GM19328 (cell line): ENCODE measurements around the gene RFTN1.
A peak's percentile ranks its signal among the peaks of the same experiment; 100 is the strongest.

Experiments used
- ATAC-seq: cut with Tn5 transposase; IDR thresholded peaks from one replicate; pipeline ENCODE4 v1.9.1; 2021; ENCODE audit warnings: mild to moderate bottlenecking, moderate library complexity; ENCODE audit not compliant: unreplicated experiment

Gene RFTN1

GRCh38 chr3:16364963-16365362, 148.5 kb downstream of the RFTN1 start:
- ATAC-seq, result no peak

GRCh38 chr3:16364323-16364722, 149.2 kb downstream of the RFTN1 start:
- ATAC-seq, result no peak

- no peak for ATAC-seq
These were observed 149.9 kb downstream of the RFTN1 start for GRCh38 chr3:16363636-16364035.

- ATAC-seq, result no peak
These were observed 150.7 kb downstream of the RFTN1 start for GRCh38 chr3:16362770-16363169.

- ATAC-seq, result no peak
These were observed 152.4 kb downstream of the RFTN1 start for GRCh38 chr3:16361087-16361486.

- ATAC-seq, result no peak
These were observed 154.2 kb downstream of the RFTN1 start for GRCh38 chr3:16359331-16359730.

GRCh38 chr3:16358336-16358735, 155.2 kb downstream of the RFTN1 start:
- no peak for ATAC-seq

- ATAC-seq, result no peak
These were observed 156.0 kb downstream of the RFTN1 start for GRCh38 chr3:16357186-16358121.

- ATAC-seq, result no peak
These were observed 157.7 kb downstream of the RFTN1 start for GRCh38 chr3:16355828-16356227.

GRCh38 chr3:16354291-16354690, 159.2 kb downstream of the RFTN1 start:
- no peak for ATAC-seq

GRCh38 chr3:16352428-16352827, 161.1 kb downstream of the RFTN1 start:
- no peak for ATAC-seq

GRCh38 chr3:16350597-16351318, 162.7 kb downstream of the RFTN1 start:
- no peak for ATAC-seq

GRCh38 chr3:16349986-16350596, 163.4 kb downstream of the RFTN1 start:
- ATAC-seq, result no peak

- ATAC-seq, result no peak
These were observed 166.0 kb downstream of the RFTN1 start for GRCh38 chr3:16347548-16347947.

GRCh38 chr3:16346413-16347081, 167.0 kb downstream of the RFTN1 start:
- no peak for ATAC-seq

- ATAC-seq, result no peak
These were observed 170.4 kb downstream of the RFTN1 start for GRCh38 chr3:16343101-16343500.

GRCh38 chr3:16338999-16339398, 174.5 kb downstream of the RFTN1 start:
- no peak for ATAC-seq

GRCh38 chr3:16337856-16338540, 175.5 kb downstream of the RFTN1 start:
- peak; percentile 68 for ATAC-seq

- ATAC-seq, result no peak
These were observed 176.7 kb downstream of the RFTN1 start for GRCh38 chr3:16336825-16337224.
